ENCODE measurements around the gene TRMT5. TPM values are rescaled to one million over a fixed set of nuclear protein-coding genes. Genes with fewer than 3 reads are reported as not detected.

TRMT5 gene
- total RNA-seq, result 23.7 and 29.6 TPM in 2 replicates

GRCh38 chr14:60980811-60981632 is at the start of gene TRMT5, which contains the start of gene SLC38A6:
TRMT5 (minus strand) TSS chr14:60981079; CDS start chr14:60980973, 106 bp downstream.
SLC38A6 (plus strand) TSS chr14:60981245; CDS start chr14:60981278, 33 bp downstream.

Small RNAs within 50 kb of the gene (small RNA-seq; reads per million reads assigned to genes)
- gene RNU6-398P, result not detected

Other genes with a start within 250 kb of the TRMT5 start
- gene MNAT1, start 246.3 kb downstream of the TRMT5 start, total RNA-seq, result 65.2 and 87.8 TPM in 2 replicates
- 149 and 175 TPM in 2 replicates for gene SLC38A6, start 166 bp upstream of the TRMT5 start, total RNA-seq

Data from articular chondrocyte of knee joint (primary cell).